ENCODE results near the gene UGT1A1.

Gene UGT1A1

GRCh38 chr2:233772153-233772552 is 12.1 kb downstream of the UGT1A1 start:
- TF ChIP-seq SPI1 (IDR thresholded peaks at IDR 0.05; ENCODE audit: borderline replicate concordance, low read depth) (no peak), GABPA (IDR thresholded peaks at IDR 0.05; ENCODE audit: low read depth) (no peak), POLR2AphosphoS5 (IDR thresholded peaks at IDR 0.05; ENCODE audit: low read depth) (no peak), REST (IDR thresholded peaks at IDR 0.05; ENCODE audit: insufficient replicate concordance, low read depth) (no peak), CTCF (IDR thresholded peaks at IDR 0.05; ENCODE audit: insufficient read depth, low read length) (no peak)
- H3K27ac ChIP-seq (replicated peaks), result no peak overlapping the region

GRCh38 chr2:233772583-233772982 is 12.5 kb downstream of the UGT1A1 start:
- H3K27me3 ChIP-seq (ENCODE audit: insufficient read depth, poor library complexity, severe bottlenecking), result no peaks in the 10 kb centered on the region
- no peak for DNase-seq (ENCODE audit: low read depth in 1 of 2, low spot score in 1 of 2)

More at GRCh38 chr2:233772153-233772552, 12.1 kb downstream of the UGT1A1 start:
- Histone ChIP-seq H3K4me3 (replicated peaks; ENCODE audit: insufficient read depth, low read length) (no peak overlapping the region), H3K27me3 (ENCODE audit: insufficient read depth, poor library complexity, severe bottlenecking) (no peaks in the 10 kb centered on the region)
- no peak for DNase-seq (ENCODE audit: low read depth in 1 of 2, low spot score in 1 of 2)

GRCh38 chr2:233773854-233774253 is 13.8 kb downstream of the UGT1A1 start:
- Histone ChIP-seq H3K4me3 (replicated peaks; ENCODE audit: insufficient read depth, low read length) (no peak overlapping the region), H3K27me3 (ENCODE audit: insufficient read depth, poor library complexity, severe bottlenecking) (no peaks in the 10 kb centered on the region), H3K27ac (replicated peaks) (no peak overlapping the region)
- DNase-seq (ENCODE audit: low read depth in 1 of 2, low spot score in 1 of 2), result no peak
- no peak for TF ChIP-seq GABPA (IDR thresholded peaks at IDR 0.05; ENCODE audit: low read depth)
- TF ChIP-seq POLR2AphosphoS5 (IDR thresholded peaks at IDR 0.05; ENCODE audit: low read depth), result no peak
- no peak for TF ChIP-seq SPI1 (IDR thresholded peaks at IDR 0.05; ENCODE audit: borderline replicate concordance, low read depth)
- TF ChIP-seq REST (IDR thresholded peaks at IDR 0.05; ENCODE audit: insufficient replicate concordance, low read depth), result no peak
- no peak for TF ChIP-seq CTCF (IDR thresholded peaks at IDR 0.05; ENCODE audit: insufficient read depth, low read length)

More at GRCh38 chr2:233772583-233772982, 12.5 kb downstream of the UGT1A1 start:
- Histone ChIP-seq H3K27ac (replicated peaks) (no peak overlapping the region), H3K4me3 (replicated peaks; ENCODE audit: insufficient read depth, low read length) (no peak overlapping the region)
- no peak for TF ChIP-seq CTCF (IDR thresholded peaks at IDR 0.05; ENCODE audit: insufficient read depth, low read length)
- no peak for TF ChIP-seq POLR2AphosphoS5 (IDR thresholded peaks at IDR 0.05; ENCODE audit: low read depth)
- TF ChIP-seq SPI1 (IDR thresholded peaks at IDR 0.05; ENCODE audit: borderline replicate concordance, low read depth), result no peak
- TF ChIP-seq GABPA (IDR thresholded peaks at IDR 0.05; ENCODE audit: low read depth), result no peak
- no peak for TF ChIP-seq REST (IDR thresholded peaks at IDR 0.05; ENCODE audit: insufficient replicate concordance, low read depth)
